ENCODE data around the gene KIAA1217.
A peak's percentile ranks its signal among the peaks of the same experiment; 100 is the strongest.

KIAA1217 gene

DNA sequence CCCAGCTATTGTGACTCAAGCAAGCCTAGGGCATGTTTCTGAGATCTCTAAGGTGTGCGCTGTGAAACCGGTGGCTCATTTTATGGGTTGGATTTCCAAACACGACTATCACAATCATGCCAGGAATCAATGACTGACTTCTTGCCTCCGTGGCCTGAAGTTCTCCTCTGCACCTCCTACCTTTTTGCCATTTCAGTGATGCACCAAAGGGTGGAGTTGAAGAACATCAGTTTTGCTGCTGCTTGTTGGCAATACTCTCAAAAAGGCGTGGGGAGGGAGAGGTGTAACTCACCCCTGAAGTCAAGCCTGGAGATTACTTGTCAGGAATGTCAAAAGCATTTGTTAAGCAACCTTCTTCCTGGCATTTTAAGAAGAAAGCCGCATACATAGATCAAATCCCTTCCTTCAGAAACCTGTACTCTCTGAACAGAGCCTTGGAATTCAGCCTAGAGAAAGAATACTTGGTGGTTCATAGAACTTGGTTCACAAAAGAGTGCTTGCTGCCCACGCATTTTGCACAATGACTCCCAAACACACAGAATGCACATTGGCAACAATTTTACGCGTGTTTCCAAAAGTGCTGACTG is 41.0 kb downstream of the KIAA1217 start:
- no peaks in the 10 kb centered on the region for H3K27me3 ChIP-seq
- 0 out of 20 replicates have a peak, but pooled peaks cover 0 to 3% (median 0%) of the 10 kb centered on the region in 10 experiments for H3K4me1 ChIP-seq
- no peak overlapping the region for H3K4me3 ChIP-seq
- H4K20me1 ChIP-seq: no peaks in the 10 kb centered on the region
- no peaks in the 10 kb centered on the region for H3K36me3 ChIP-seq
- TF ChIP-seq Cebpa-rat (IDR thresholded peaks at IDR 0.05): no peak
- no peaks in the 10 kb centered on the region for H3K9me3 ChIP-seq (replicated peaks in 1 of 11)
- no peak overlapping the region for H3K4me2 ChIP-seq
- no peak overlapping the region for H3K9ac ChIP-seq
- no peak overlapping the region for H3K27ac ChIP-seq

DNA sequence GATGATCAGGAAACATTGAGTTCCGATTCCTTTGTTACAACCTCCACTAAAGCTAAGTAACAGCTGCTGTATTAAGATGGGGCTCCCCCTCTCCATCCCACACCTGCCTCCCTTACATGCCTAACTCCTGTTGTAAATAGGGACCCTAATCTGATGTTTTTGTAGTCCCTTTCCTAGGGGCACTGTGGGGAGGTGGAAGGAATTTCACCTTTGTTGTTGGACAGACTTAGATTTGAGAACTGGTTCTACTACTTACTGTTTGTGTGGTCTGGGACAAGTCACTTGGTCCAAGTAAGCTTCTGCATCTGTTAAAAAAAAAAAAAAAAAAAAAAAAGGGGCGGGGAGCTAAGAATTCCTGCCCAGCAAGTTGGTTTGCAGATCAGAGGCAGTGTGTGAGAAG is 42.6 kb downstream of the KIAA1217 start:
- H3K36me3 ChIP-seq: no peaks in the 10 kb centered on the region
- no peaks in the 10 kb centered on the region for H3K27me3 ChIP-seq
- H3K4me1 ChIP-seq: no peaks in the 10 kb centered on the region
- no peak for TF ChIP-seq Cebpa-rat (IDR thresholded peaks at IDR 0.05)
- H3K4me2 ChIP-seq: no peak overlapping the region
- no peak overlapping the region for H3K9ac ChIP-seq
- no peak overlapping the region for H3K4me3 ChIP-seq
- H3K9me3 ChIP-seq (replicated peaks in 1 of 11): no peaks in the 10 kb centered on the region
- H4K20me1 ChIP-seq: no peaks in the 10 kb centered on the region
- H3K27ac ChIP-seq: no peak overlapping the region

DNA sequence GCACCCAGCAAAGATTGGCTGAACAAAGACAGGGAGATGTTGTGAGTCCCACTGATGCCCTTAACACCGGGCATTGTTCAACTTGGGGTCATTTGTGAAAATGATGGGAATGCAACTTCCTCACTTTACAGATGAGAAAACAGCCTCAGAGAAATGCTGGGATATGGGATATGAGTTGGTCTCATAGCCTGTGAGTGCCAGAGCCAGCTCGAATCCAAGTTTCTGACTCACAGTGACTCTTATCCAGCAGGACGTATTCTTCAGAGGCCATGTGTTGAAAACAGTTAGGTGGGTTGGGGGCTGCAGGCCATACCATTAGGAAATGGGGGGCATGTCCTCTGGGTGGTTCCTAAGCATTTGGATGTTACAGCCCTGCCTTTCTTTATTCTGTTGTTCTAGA is 45.2 kb downstream of the KIAA1217 start:
- Histone ChIP-seq H3K27ac (no peak overlapping the region), H3K9me3 (replicated peaks in 1 of 11) (no peaks in the 10 kb centered on the region), H3K4me3 (no peak overlapping the region), H3K9ac (no peak overlapping the region), H4K20me1 (no peaks in the 10 kb centered on the region), H3K4me1 (no peaks in the 10 kb centered on the region), H3K27me3 (no peaks in the 10 kb centered on the region), H3K4me2 (no peak overlapping the region), H3K36me3 (no peaks in the 10 kb centered on the region)
- TF ChIP-seq Cebpa-rat (IDR thresholded peaks at IDR 0.05): no peak

DNA sequence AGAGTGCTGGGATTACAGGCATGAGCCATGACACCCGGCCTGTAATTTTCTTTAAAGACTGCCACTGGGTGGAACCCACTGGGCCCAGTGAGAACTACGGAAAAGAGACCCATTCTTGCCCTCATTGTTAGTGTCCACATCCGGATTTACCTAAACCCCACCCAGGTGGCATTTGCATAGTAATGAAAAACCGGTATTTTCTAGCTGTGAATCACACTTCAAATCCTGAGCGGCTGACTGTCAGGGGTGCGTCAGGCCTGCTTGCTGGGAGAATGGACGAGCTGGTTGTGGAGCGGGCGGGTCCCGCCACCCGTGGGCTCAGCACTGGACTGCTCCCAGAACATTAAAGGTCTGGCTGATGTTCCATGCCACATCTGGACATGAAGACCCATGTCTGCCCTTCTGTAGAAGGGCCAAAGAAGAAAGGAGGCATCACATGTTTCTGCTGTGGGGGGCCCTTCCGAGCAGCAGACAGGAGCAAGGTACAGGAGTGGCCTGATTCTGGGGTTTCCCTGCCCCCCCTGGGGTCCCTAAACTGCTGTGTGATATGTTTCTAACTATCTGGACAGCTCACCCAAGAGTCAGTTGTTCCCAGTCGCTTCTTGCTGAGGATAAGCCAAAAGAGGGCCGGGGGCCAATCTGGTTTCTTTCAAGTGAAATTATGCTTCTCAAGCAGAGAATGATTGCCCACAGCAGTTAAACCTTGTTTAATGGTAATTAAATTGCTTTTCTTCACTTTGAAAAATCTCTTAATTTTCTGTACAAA is 46.4 kb downstream of the KIAA1217 start:
- H3K4me2 ChIP-seq: no peak overlapping the region
- H3K27ac ChIP-seq: no peak overlapping the region
- H3K4me1 ChIP-seq: peaks cover 0 to 4% (median 0%) of the 10 kb centered on the region in 10 experiments; a peak in 1 of 20 replicates
- H3K36me3 ChIP-seq: no peaks in the 10 kb centered on the region
- TF ChIP-seq Cebpa-rat (IDR thresholded peaks at IDR 0.05): no peak
- H3K27me3 ChIP-seq: no peaks in the 10 kb centered on the region
- H3K4me3 ChIP-seq: no peak overlapping the region
- H3K9me3 ChIP-seq (replicated peaks in 1 of 11): no peaks in the 10 kb centered on the region
- H3K9ac ChIP-seq: no peak overlapping the region
- no peaks in the 10 kb centered on the region for H4K20me1 ChIP-seq

- H3K4me3 ChIP-seq: no peak overlapping the region
- no peaks in the 10 kb centered on the region for H4K20me1 ChIP-seq
- H3K4me2 ChIP-seq: no peak overlapping the region
Measured at GRCh38 chr10:24255881-24256311, 47.0 kb downstream of the KIAA1217 start.

GRCh38 chr10:24256619-24257107 is 47.7 kb downstream of the KIAA1217 start:
- TF ChIP-seq Cebpa-rat (IDR thresholded peaks at IDR 0.05): no peak
- H3K4me1 ChIP-seq: peaks cover 0 to 4% (median 0%) of the 10 kb centered on the region in 10 experiments; a peak in 1 of 20 replicates
- H3K9me3 ChIP-seq (replicated peaks in 1 of 11): no peaks in the 10 kb centered on the region
- no peak overlapping the region for H3K27ac ChIP-seq
- H3K4me3 ChIP-seq: no peak overlapping the region
- no peak overlapping the region for H3K4me2 ChIP-seq
- H3K27me3 ChIP-seq: no peaks in the 10 kb centered on the region
- H3K36me3 ChIP-seq: no peaks in the 10 kb centered on the region
- H3K9ac ChIP-seq: no peak overlapping the region
- no peaks in the 10 kb centered on the region for H4K20me1 ChIP-seq

More at GRCh38 chr10:24255881-24256311, 47.0 kb downstream of the KIAA1217 start:
- H3K9me3 ChIP-seq (replicated peaks in 1 of 11): no peaks in the 10 kb centered on the region
- H3K4me1 ChIP-seq: peaks cover 0 to 4% (median 0%) of the 10 kb centered on the region in 10 experiments; a peak in 1 of 20 replicates
- no peaks in the 10 kb centered on the region for H3K36me3 ChIP-seq
- H3K9ac ChIP-seq: no peak overlapping the region
- no peak overlapping the region for H3K27ac ChIP-seq
- no peak for TF ChIP-seq Cebpa-rat (IDR thresholded peaks at IDR 0.05)
- no peaks in the 10 kb centered on the region for H3K27me3 ChIP-seq

GRCh38 chr10:24257588-24257987 is 48.6 kb downstream of the KIAA1217 start:
- peaks cover 0 to 4% (median 0%) of the 10 kb centered on the region in 10 experiments; a peak in 1 of 20 replicates for H3K4me1 ChIP-seq
- no peaks in the 10 kb centered on the region for H3K36me3 ChIP-seq
- no peak overlapping the region for H3K27ac ChIP-seq
- no peak overlapping the region for H3K4me3 ChIP-seq
- H3K9me3 ChIP-seq (replicated peaks in 1 of 11): no peaks in the 10 kb centered on the region
- no peak overlapping the region for H3K4me2 ChIP-seq
- H3K27me3 ChIP-seq: no peaks in the 10 kb centered on the region
- H4K20me1 ChIP-seq: no peaks in the 10 kb centered on the region
- no peak overlapping the region for H3K9ac ChIP-seq
- TF ChIP-seq Cebpa-rat (IDR thresholded peaks at IDR 0.05): no peak

DNA sequence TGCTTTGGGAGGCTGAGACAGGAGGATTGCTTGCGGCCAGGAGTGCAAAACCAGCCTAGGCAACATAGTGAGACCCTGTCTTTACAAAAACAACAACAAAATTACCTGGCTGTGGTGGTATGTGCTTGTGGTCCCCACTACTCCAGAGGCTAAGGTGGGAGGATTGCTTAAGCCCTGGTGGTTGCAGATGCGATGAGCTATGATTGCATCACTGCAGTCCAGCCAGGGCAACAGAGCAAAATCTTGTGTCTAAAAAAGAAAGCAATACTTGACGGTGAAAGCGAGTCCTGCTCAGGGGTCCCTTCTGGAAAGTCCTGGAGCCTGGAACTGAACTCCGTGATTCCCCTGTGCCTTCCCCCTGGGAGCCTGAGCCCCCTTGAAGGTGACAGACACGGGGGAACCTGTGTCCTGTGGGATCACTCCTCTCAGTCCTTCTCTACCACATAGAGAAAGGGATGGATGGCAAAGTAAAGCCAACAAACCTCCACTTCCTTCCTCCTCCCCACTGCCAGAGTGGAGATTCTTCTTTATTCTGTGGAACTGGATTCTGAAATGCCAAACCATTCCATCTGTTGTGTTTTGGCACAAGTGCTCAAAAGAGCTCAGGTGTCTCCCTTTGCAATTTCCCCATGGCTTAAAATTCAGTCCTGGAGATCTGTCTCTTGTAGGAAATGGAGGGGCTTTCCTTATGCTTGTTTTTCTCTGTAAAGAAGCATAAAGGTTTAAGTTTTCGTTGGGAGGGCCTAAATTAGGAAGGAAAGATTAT is 50.6 kb downstream of the KIAA1217 start:
- H3K9me3 ChIP-seq (replicated peaks in 1 of 11): no peaks in the 10 kb centered on the region
- H3K9ac ChIP-seq: no peak overlapping the region
- no peaks in the 10 kb centered on the region for H3K36me3 ChIP-seq
- H3K27ac ChIP-seq: no peak overlapping the region
- no peaks in the 10 kb centered on the region for H4K20me1 ChIP-seq
- H3K27me3 ChIP-seq: no peaks in the 10 kb centered on the region
- H3K4me1 ChIP-seq: peaks cover 0 to 4% (median 0%) of the 10 kb centered on the region in 10 experiments; a peak in 1 of 20 replicates
- H3K4me3 ChIP-seq: no peak overlapping the region
- TF ChIP-seq Cebpa-rat (IDR thresholded peaks at IDR 0.05): 0 out of 22 replicates have a peak, but pooled peaks of 1 of the 11 experiments have one; percentile 38
- H3K4me2 ChIP-seq: no peak overlapping the region; a peak in 2 of 22 replicates

GRCh38 chr10:24261627-24262026 is 52.7 kb downstream of the KIAA1217 start:
- Histone ChIP-seq H3K9me3 (replicated peaks in 1 of 11) (peaks cover 0 to 7% (median 4%) of the 10 kb centered on the region in 11 experiments; a peak in 10 of 22 replicates), H3K4me3 (no peak overlapping the region), H3K4me1 (peaks cover 0 to 4% (median 0%) of the 10 kb centered on the region in 10 experiments; a peak in 1 of 20 replicates), H4K20me1 (no peaks in the 10 kb centered on the region), H3K4me2 (no peak overlapping the region), H3K36me3 (no peaks in the 10 kb centered on the region), H3K27ac (no peak overlapping the region), H3K9ac (no peak overlapping the region), H3K27me3 (no peaks in the 10 kb centered on the region)
- no peak for TF ChIP-seq Cebpa-rat (IDR thresholded peaks at IDR 0.05)
